Stimulated activated CD8-positive, alpha-beta memory T cell treated with anti-CD3 and anti-CD28 coated beads, Interleukin-15, amount 100 ng/mL, for 4 hours (primary cell): ENCODE results near the gene FRZB.

ENCODE experiments used
- DNase-seq, 2 donors: peaks; one replicate each; pipeline ENCODE4 v3.0.0-alpha.2; 2020; ENCODE audit warnings: low read depth in 2 of 2

Gene FRZB

GRCh38 chr2:182845794-182846417 lies 20.5 kb downstream of the FRZB start:
- DNase-seq = no peak

GRCh38 chr2:182836451-182836850 lies 30.0 kb downstream of the FRZB start:
- DNase-seq = no peak

- DNase-seq = no peak
These were observed 32.1 kb downstream of the FRZB start for GRCh38 chr2:182834293-182834692.

- DNase-seq = no peak
These were observed 33.2 kb downstream of the FRZB start for GRCh38 chr2:182833084-182833854.

- DNase-seq = no peak
These were observed 34.5 kb downstream of the FRZB start for GRCh38 chr2:182831921-182832320.

GRCh38 chr2:182831101-182831500 lies 35.3 kb downstream of the FRZB start:
- DNase-seq = no peak

GRCh38 chr2:182827182-182827879 lies 39.1 kb downstream of the FRZB start:
- no peak for DNase-seq

GRCh38 chr2:182826496-182826895 lies 39.9 kb downstream of the FRZB start:
- DNase-seq = no peak

- no peak for DNase-seq
These were observed 40.4 kb downstream of the FRZB start for GRCh38 chr2:182826064-182826463.

GRCh38 chr2:182824767-182825158 lies 41.7 kb downstream of the FRZB start:
- no peak for DNase-seq

- DNase-seq = no peak
These were observed 42.2 kb downstream of the FRZB start for GRCh38 chr2:182824056-182824766.

- DNase-seq = no peak
These were observed 43.7 kb downstream of the FRZB start for GRCh38 chr2:182822733-182823132.

GRCh38 chr2:182821182-182821581 lies 45.3 kb downstream of the FRZB start:
- DNase-seq = no peak

GRCh38 chr2:182819412-182819811 lies 47.0 kb downstream of the FRZB start:
- DNase-seq = no peak

- no peak for DNase-seq
These were observed 47.5 kb downstream of the FRZB start for GRCh38 chr2:182818925-182819324.

- no peak for DNase-seq
These were observed 47.9 kb downstream of the FRZB start for GRCh38 chr2:182818501-182818900.

- no peak for DNase-seq
These were observed 48.9 kb downstream of the FRZB start for GRCh38 chr2:182817558-182817957.

- no peak for DNase-seq
These were observed 49.6 kb downstream of the FRZB start for GRCh38 chr2:182816866-182817265.

GRCh38 chr2:182814804-182815203 lies 51.6 kb downstream of the FRZB start:
- DNase-seq = no peak

GRCh38 chr2:182814380-182814779 lies 52.1 kb downstream of the FRZB start:
- DNase-seq = no peak

GRCh38 chr2:182810087-182810486 lies 56.4 kb downstream of the FRZB start:
- no peak for DNase-seq

GRCh38 chr2:182807319-182807718 lies 59.1 kb downstream of the FRZB start:
- no peak for DNase-seq
